ENCODE results near the gene TMEM59L. TPM values are rescaled to one million over a fixed set of nuclear protein-coding genes. Genes with fewer than 3 reads are reported as not detected.
A peak's percentile ranks its signal among the peaks of the same experiment; 100 is the strongest.

The TMEM59L gene
- total and polyA plus RNA-seq, 9 of the 15 experiments (the other 6 are each of a cell fraction or from before 2014, with no cell fraction given) = 0.37 TPM; not detected in 8

GRCh38 chr19:18588611-18589379 lies 23.9 kb upstream of the TMEM59L start, which contains the start of gene REX1BD (continued):
- TF ChIP-seq IFI16 (CRISPR knock-in tag; IDR thresholded peaks at IDR 0.05) (no peak), EHMT2 (IDR thresholded peaks at IDR 0.05) (0 out of 2 replicates have a peak, but pooled peaks have one; percentile 19), TCF15 (CRISPR knock-in tag; IDR thresholded peaks at IDR 0.05) (no peak), SNAPC5 (CRISPR knock-in tag; IDR thresholded peaks at IDR 0.05) (no peak), E2F5 (CRISPR knock-in tag; IDR thresholded peaks at IDR 0.05) (peak; percentile 74; the same call in 1 of the 2 replicates), KLF6 (CRISPR knock-in tag; IDR thresholded peaks at IDR 0.05; ENCODE audit: borderline replicate concordance) (no peak), SRSF7 (optimal IDR thresholded peaks at IDR 0.05; ENCODE audit: low read depth, low read length) (peak; percentile 48), KLF10 (CRISPR knock-in tag; IDR thresholded peaks at IDR 0.05) (no peak), TOE1 (IDR thresholded peaks at IDR 0.05; ENCODE audit: borderline replicate concordance) (peak; percentile 58; the same call in 1 of the 2 replicates), TOE1 (CRISPR knock-in tag; IDR thresholded peaks at IDR 0.05; ENCODE audit: borderline replicate concordance, low read depth) (no peak), ZNF717 (CRISPR knock-in tag; IDR thresholded peaks at IDR 0.05) (no peak), HIVEP1 (CRISPR knock-in tag; IDR thresholded peaks at IDR 0.05) (no peak), THRB (CRISPR knock-in tag; conservative IDR thresholded peaks at IDR 0.05) (no peak), GTF2B (IDR thresholded peaks at IDR 0.05; ENCODE audit: extremely low read depth, insufficient read length) (no peak), ZNF696 (CRISPR knock-in tag; conservative IDR thresholded peaks at IDR 0.05) (no peak), SPI1 (IDR thresholded peaks at IDR 0.05; ENCODE audit: borderline replicate concordance, low read depth, low read length) (0 out of 2 replicates have a peak, but pooled peaks have one; percentile 8), FOXJ2 (tag; IDR thresholded peaks at IDR 0.05) (no peak), FUS (optimal IDR thresholded peaks at IDR 0.05; ENCODE audit: low read depth, low read length) (peak; percentile 94), C11orf30 (IDR thresholded peaks at IDR 0.05; ENCODE audit: low read depth) (peak; percentile 77), EP400 (IDR thresholded peaks at IDR 0.05) (peak; percentile 51), NONO (IDR thresholded peaks at IDR 0.05; ENCODE audit: low read depth in 2 of 2, low read length in 1 of 2) (peak; percentile 70 to 78; a peak in 3 of 4 replicates), SNIP1 (IDR thresholded peaks at IDR 0.05; ENCODE audit: low read depth) (peak; percentile 86), PPARD (CRISPR knock-in tag; IDR thresholded peaks at IDR 0.05) (no peak), GTF2E2 (tag; IDR thresholded peaks at IDR 0.05) (no peak; the same call in 1 of the 2 replicates), CEBPB (tag; IDR thresholded peaks at IDR 0.05) (no peak), POLR2AphosphoS2 (IDR thresholded peaks at IDR 0.05; ENCODE audit: low read length) (no peak), EZH2 (IDR thresholded peaks at IDR 0.05; ENCODE audit: borderline replicate concordance, low read depth, low read length) (no peak)
